ENCODE measurements around the gene EPHA1. TPM values are rescaled to one million over a fixed set of nuclear protein-coding genes. Genes with fewer than 3 reads are reported as not detected.

Gene EPHA1
- polyA plus RNA-seq, 1 of the 3 experiments (the other 2 are of a cell fraction) = 0.49 TPM

GRCh38 chr7:143362131-143363015, 46.3 kb downstream of the EPHA1 start, which contains the start of gene FAM131B:
TSS of gene FAM131B (minus strand) at chr7:143362713. CDS start at chr7:143362603, 110 bp downstream.
- H3K27me3 ChIP-seq (ENCODE audit: insufficient read depth) = no peaks in the 10 kb centered on the region
- CTCF ChIA-PET = interaction anchor here (3.4 kb wide), 1 partner anchor 18 kb away, joined by 13 read pairs; no protein-coding TSS in a partner anchor
- H3K36me3 ChIP-seq (replicated peaks in 1 of 2; ENCODE audit: control insufficient read depth in 1 of 2, insufficient read depth in 2 of 2, low read length in 1 of 2) = peaks cover 0 to 12% of the 10 kb centered on the region in 2 experiments
- no peak within 1 kb of the TSS for H3K27ac ChIP-seq (ENCODE audit: low read depth in 2 of 2, low read length in 1 of 2)
- 2% methylated on average over 42 of the region's 112 CpGs for WGBS (ENCODE audit: low lambda C conversion rate)
- no peaks in the 10 kb centered on the region for H4K20me1 ChIP-seq (ENCODE audit: insufficient read depth)
- H3K4me2 ChIP-seq = peak within 1 kb of the TSS; percentile 94
- TF ChIP-seq, protein P1, sequence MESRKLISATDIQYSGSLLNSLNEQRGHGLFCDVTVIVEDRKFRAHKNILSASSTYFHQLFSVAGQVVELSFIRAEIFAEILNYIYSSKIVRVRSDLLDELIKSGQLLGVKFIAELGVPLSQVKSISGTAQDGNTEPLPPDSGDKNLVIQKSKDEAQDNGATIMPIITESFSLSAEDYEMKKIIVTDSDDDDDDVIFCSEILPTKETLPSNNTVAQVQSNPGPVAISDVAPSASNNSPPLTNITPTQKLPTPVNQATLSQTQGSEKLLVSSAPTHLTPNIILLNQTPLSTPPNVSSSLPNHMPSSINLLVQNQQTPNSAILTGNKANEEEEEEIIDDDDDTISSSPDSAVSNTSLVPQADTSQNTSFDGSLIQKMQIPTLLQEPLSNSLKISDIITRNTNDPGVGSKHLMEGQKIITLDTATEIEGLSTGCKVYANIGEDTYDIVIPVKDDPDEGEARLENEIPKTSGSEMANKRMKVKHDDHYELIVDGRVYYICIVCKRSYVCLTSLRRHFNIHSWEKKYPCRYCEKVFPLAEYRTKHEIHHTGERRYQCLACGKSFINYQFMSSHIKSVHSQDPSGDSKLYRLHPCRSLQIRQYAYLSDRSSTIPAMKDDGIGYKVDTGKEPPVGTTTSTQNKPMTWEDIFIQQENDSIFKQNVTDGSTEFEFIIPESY (IDR thresholded peaks at IDR 0.05; ENCODE audit: borderline replicate concordance, low read depth) = no peak
- no peak for TF ChIP-seq MEF2A (IDR thresholded peaks at IDR 0.05; ENCODE audit: borderline replicate concordance, low read depth)
- H3K4me1 ChIP-seq (ENCODE audit: control insufficient read depth in 1 of 2, insufficient read depth in 2 of 2, low read depth in 1 of 2, low read length in 1 of 2) = peaks cover 0 to 8% of the 10 kb centered on the region in 2 experiments; a peak in 1 of 4 replicates
- H3K79me2 ChIP-seq (ENCODE audit: insufficient read depth) = no peaks in the 10 kb centered on the region
- H3K9me3 ChIP-seq = no peaks in the 10 kb centered on the region
- peaks cover 9% of the 10 kb centered on the region for H3F3A ChIP-seq (replicated peaks; ENCODE audit: insufficient read depth)
- H2AFZ ChIP-seq (ENCODE audit: low read depth) = peak within 1 kb of the TSS; percentile 86
- POLR2A ChIA-PET = no interaction called here
- peak within 1 kb of the TSS; percentile 57 for H3K9ac ChIP-seq
- no peaks in the 10 kb centered on the region for H3K9me2 ChIP-seq
- H3K4me3 ChIP-seq (ENCODE audit: low read depth in 2 of 2, low read length in 1 of 2) = peak within 1 kb of the TSS; percentile 73 to 82
- DNase-seq = peak; percentile 91

GRCh38 chr7:143361552-143362130, 47.0 kb downstream of the EPHA1 start:
- no peaks in the 10 kb centered on the region for H3K9me2 ChIP-seq
- H3K4me2 ChIP-seq = peak overlapping the region; percentile 94
- 3% methylated on average over 24 of the region's 46 CpGs for WGBS (ENCODE audit: low lambda C conversion rate)
- no peak overlapping the region for H3K27ac ChIP-seq (ENCODE audit: low read depth in 2 of 2, low read length in 1 of 2)
- ChIA-PET CTCF (no interaction called here), POLR2A (no interaction called here)
- H3F3A ChIP-seq (replicated peaks; ENCODE audit: insufficient read depth) = peaks cover 9% of the 10 kb centered on the region
- peak overlapping the region; percentile 86; the same call in 1 of the 2 replicates for H2AFZ ChIP-seq (ENCODE audit: low read depth)
- H3K4me1 ChIP-seq (ENCODE audit: control insufficient read depth in 1 of 2, insufficient read depth in 2 of 2, low read depth in 1 of 2, low read length in 1 of 2) = peaks cover 0 to 8% of the 10 kb centered on the region in 2 experiments; a peak in 1 of 4 replicates
- DNase-seq = no peak
- no peaks in the 10 kb centered on the region for H3K79me2 ChIP-seq (ENCODE audit: insufficient read depth)
- no peaks in the 10 kb centered on the region for H3K27me3 ChIP-seq (ENCODE audit: insufficient read depth)
- no peak for TF ChIP-seq SIN3A (IDR thresholded peaks at IDR 0.05; ENCODE audit: borderline replicate concordance, low read depth, low read length)
- no peak for TF ChIP-seq MAX (IDR thresholded peaks at IDR 0.05; ENCODE audit: low read depth)
- TF ChIP-seq MEF2A (IDR thresholded peaks at IDR 0.05; ENCODE audit: borderline replicate concordance, low read depth) = no peak
- TF ChIP-seq PBX3 (IDR thresholded peaks at IDR 0.05) = no peak
- no peak for TF ChIP-seq RAD21 (IDR thresholded peaks at IDR 0.05; ENCODE audit: low read length)
- no peak for TF ChIP-seq MXI1 (IDR thresholded peaks at IDR 0.05; ENCODE audit: low read depth, low read length)
- no peak for TF ChIP-seq RCOR1 (IDR thresholded peaks at IDR 0.05; ENCODE audit: low read length)
- TF ChIP-seq, protein P2, sequence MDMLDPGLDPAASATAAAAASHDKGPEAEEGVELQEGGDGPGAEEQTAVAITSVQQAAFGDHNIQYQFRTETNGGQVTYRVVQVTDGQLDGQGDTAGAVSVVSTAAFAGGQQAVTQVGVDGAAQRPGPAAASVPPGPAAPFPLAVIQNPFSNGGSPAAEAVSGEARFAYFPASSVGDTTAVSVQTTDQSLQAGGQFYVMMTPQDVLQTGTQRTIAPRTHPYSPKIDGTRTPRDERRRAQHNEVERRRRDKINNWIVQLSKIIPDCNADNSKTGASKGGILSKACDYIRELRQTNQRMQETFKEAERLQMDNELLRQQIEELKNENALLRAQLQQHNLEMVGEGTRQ (IDR thresholded peaks at IDR 0.05; ENCODE audit: borderline replicate concordance, low read depth, low read length) = no peak
- TF ChIP-seq NRF1 (IDR thresholded peaks at IDR 0.05; ENCODE audit: low read depth, low read length) = no peak
- TF ChIP-seq EP300 (IDR thresholded peaks at IDR 0.05; ENCODE audit: borderline replicate concordance in 1 of 2, low read depth in 1 of 2, low read length in 1 of 2) = no peak
- no peak for TF ChIP-seq ELF1 (IDR thresholded peaks at IDR 0.05)
- no peak for TF ChIP-seq FOXJ3 (CRISPR knock-in tag; IDR thresholded peaks at IDR 0.05)
- TF ChIP-seq, protein P3, sequence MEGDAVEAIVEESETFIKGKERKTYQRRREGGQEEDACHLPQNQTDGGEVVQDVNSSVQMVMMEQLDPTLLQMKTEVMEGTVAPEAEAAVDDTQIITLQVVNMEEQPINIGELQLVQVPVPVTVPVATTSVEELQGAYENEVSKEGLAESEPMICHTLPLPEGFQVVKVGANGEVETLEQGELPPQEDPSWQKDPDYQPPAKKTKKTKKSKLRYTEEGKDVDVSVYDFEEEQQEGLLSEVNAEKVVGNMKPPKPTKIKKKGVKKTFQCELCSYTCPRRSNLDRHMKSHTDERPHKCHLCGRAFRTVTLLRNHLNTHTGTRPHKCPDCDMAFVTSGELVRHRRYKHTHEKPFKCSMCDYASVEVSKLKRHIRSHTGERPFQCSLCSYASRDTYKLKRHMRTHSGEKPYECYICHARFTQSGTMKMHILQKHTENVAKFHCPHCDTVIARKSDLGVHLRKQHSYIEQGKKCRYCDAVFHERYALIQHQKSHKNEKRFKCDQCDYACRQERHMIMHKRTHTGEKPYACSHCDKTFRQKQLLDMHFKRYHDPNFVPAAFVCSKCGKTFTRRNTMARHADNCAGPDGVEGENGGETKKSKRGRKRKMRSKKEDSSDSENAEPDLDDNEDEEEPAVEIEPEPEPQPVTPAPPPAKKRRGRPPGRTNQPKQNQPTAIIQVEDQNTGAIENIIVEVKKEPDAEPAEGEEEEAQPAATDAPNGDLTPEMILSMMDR (IDR thresholded peaks at IDR 0.05) = no peak
- TF ChIP-seq FOSL2 (IDR thresholded peaks at IDR 0.05; ENCODE audit: borderline replicate concordance, low read depth) = no peak
- TF ChIP-seq TEAD4 (IDR thresholded peaks at IDR 0.05; ENCODE audit: borderline replicate concordance, insufficient read depth) = no peak
- TF ChIP-seq USF1 (IDR thresholded peaks at IDR 0.05; ENCODE audit: borderline replicate concordance, low read depth) = no peak
- peaks cover 0 to 19% of the 10 kb centered on the region in 2 experiments for H3K36me3 ChIP-seq (replicated peaks in 1 of 2; ENCODE audit: control insufficient read depth in 1 of 2, insufficient read depth in 2 of 2, low read length in 1 of 2)
- H3K9me3 ChIP-seq = no peaks in the 10 kb centered on the region
- H4K20me1 ChIP-seq (ENCODE audit: insufficient read depth) = no peaks in the 10 kb centered on the region
- H3K9ac ChIP-seq = peak overlapping the region; percentile 57; the same call in 1 of the 2 replicates
- H3K4me3 ChIP-seq (ENCODE audit: low read depth in 2 of 2, low read length in 1 of 2) = peak overlapping the region; percentile 73 to 82
